H1 (cell line): ENCODE data around the gene MED10. TPM values are rescaled to one million over a fixed set of nuclear protein-coding genes. Genes with fewer than 3 reads are reported as not detected.

Source experiments
- CTCF ChIA-PET: fragments of 300-600 bp; sonication (Branson Sonifier 250); formaldehyde crosslinking; loops from one replicate; lab custom pipeline; 2021; ENCODE audit not compliant: partially characterized antibody; lab: Charles Lee
- POLR2A ChIA-PET: fragments of 300-600 bp; sonication (Branson Sonifier 250); formaldehyde crosslinking; loops from one replicate; lab custom pipeline; 2021; ENCODE audit warnings: inconsistent platforms; ENCODE audit not compliant: partially characterized antibody; lab: Charles Lee
- DNase-seq, 2 experiments: peaks; one replicate each; pipeline versions ENCODE4 v3.0.0 to v3.0.0-alpha.2; 2010 to 2022; ENCODE audit warnings: low spot score in 2 of 2, low read depth in 1 of 2, mixed read lengths in 1 of 2
- FAIRE-seq: peaks from 2 replicates; lab custom pipeline; 2011; peaks lifted over from hg19 to GRCh38; lab: Jason Lieb, UNC
- H2AFZ ChIP-seq: 2 replicates; pipeline ENCODE4 v1.8.1; 2012; ENCODE audit warnings: low read length, inconsistent platforms
- H2AK5ac ChIP-seq: 2 replicates; pipeline ENCODE4 v1.6.1; 2013; ENCODE audit warnings: low read depth, low read length
- H2BK120ac ChIP-seq: replicated peaks from 2 replicates; pipeline ENCODE3; 2013; ENCODE audit warnings: low read depth, low read length, inconsistent platforms
- H2BK12ac ChIP-seq: 2 replicates; pipeline ENCODE4 v1.6.1; 2013; ENCODE audit warnings: low read depth, low read length
- H2BK15ac ChIP-seq: 2 replicates; pipeline ENCODE4 v1.6.1; 2013; ENCODE audit warnings: low read length
- H2BK20ac ChIP-seq: 2 replicates; pipeline ENCODE4 v1.6.1; 2013; ENCODE audit warnings: low read length
- H2BK5ac ChIP-seq: 2 replicates; pipeline ENCODE4 v1.6.1; 2013; ENCODE audit warnings: low read depth, low read length
- H3K14ac ChIP-seq: 2 replicates; pipeline ENCODE4 v1.6.1; 2013; ENCODE audit warnings: inconsistent platforms; ENCODE audit not compliant: insufficient read length
- H3K18ac ChIP-seq: 2 replicates; pipeline ENCODE4 v1.6.1; 2013; ENCODE audit warnings: low read length; ENCODE audit errors: extremely low read depth
- H3K23ac ChIP-seq: 2 replicates; pipeline ENCODE4 v1.6.1; 2013; ENCODE audit warnings: inconsistent platforms; ENCODE audit not compliant: insufficient read length
- H3K23me2 ChIP-seq: 2 replicates; pipeline ENCODE4 v1.6.1; 2013; ENCODE audit warnings: low read depth, low read length
- H3K27ac ChIP-seq: 2 replicates; pipeline ENCODE4 v1.6.1; 2011; ENCODE audit warnings: low read depth, low read length, inconsistent platforms
- H3K27me3 ChIP-seq, 4 experiments: replicated peaks in 1 of 4; 1 replicate in 1 of 4; 2 replicates in 3 of 4; pipeline versions ENCODE4 v1.6.1 to v1.8.1; 2011 to 2013; ENCODE audit warnings: low read length in 3 of 4, mild to moderate bottlenecking in 3 of 4, inconsistent platforms in 2 of 4, mixed read lengths in 2 of 4, moderate library complexity in 1 of 4; ENCODE audit not compliant: control insufficient read depth in 3 of 4, insufficient read depth in 3 of 4; ENCODE audit errors: extremely low read depth in 1 of 4
- H3K36me3 ChIP-seq, 4 experiments: 2 replicates each; pipeline versions ENCODE4 v1.6.1 to v1.8.1; 2011 to 2013; ENCODE audit warnings: mild to moderate bottlenecking in 4 of 4, low read length in 3 of 4, moderate library complexity in 2 of 4, control low read depth in 1 of 4, inconsistent platforms in 1 of 4; ENCODE audit not compliant: insufficient read depth in 4 of 4, control insufficient read depth in 2 of 4
- H3K4ac ChIP-seq: replicated peaks from 2 replicates; pipeline ENCODE3; 2013; ENCODE audit warnings: low read length, low read depth, mixed read lengths, inconsistent platforms; ENCODE audit not compliant: insufficient read length
- H3K4me1 ChIP-seq, 4 experiments: replicated peaks in 1 of 4; 1 replicate in 1 of 4; 2 replicates in 3 of 4; pipeline versions ENCODE4 v1.6.1 to v1.8.1; 2011 to 2013; ENCODE audit warnings: low read length in 3 of 4, inconsistent platforms in 2 of 4, mixed read lengths in 1 of 4; ENCODE audit not compliant: insufficient read depth in 4 of 4, control insufficient read depth in 3 of 4
- H3K4me2 ChIP-seq, 2 experiments: 2 replicates each; pipeline versions ENCODE4 v1.6.1 to v1.8.1; 2011 to 2013; ENCODE audit warnings: low read depth in 2 of 2, low read length in 2 of 2, control low read depth in 1 of 2, inconsistent platforms in 1 of 2, mild to moderate bottlenecking in 1 of 2; ENCODE audit not compliant: insufficient read depth in 1 of 2
- H3K4me3 ChIP-seq, 4 experiments: fragments of 200-600, 300-600 bp in 1 of 4; sonication (generic), shearing (Covaris generic), sonication (Bioruptor Twin) in 1 of 4; 2 replicates each; pipeline versions ENCODE4 v1.5.1 to v1.8.1; 2011 to 2016; ENCODE audit warnings: low read length in 4 of 4, low read depth in 3 of 4, control low read depth in 2 of 4, inconsistent platforms in 2 of 4, mild to moderate bottlenecking in 2 of 4, mixed read lengths in 1 of 4, moderate library complexity in 1 of 4; ENCODE audit not compliant: insufficient read depth in 2 of 4; ENCODE audit errors: extremely low read depth in 1 of 4
- H3K56ac ChIP-seq: replicated peaks from 2 replicates; pipeline ENCODE3; 2013; ENCODE audit warnings: low read depth, mild to moderate bottlenecking, mixed read lengths, low read length, inconsistent platforms; ENCODE audit not compliant: insufficient read length
- H3K79me1 ChIP-seq: 2 replicates; pipeline ENCODE4 v1.6.1; 2013; ENCODE audit warnings: low read depth, low read length, control low read depth
- H3K79me2 ChIP-seq, 2 experiments: 2 replicates each; pipeline versions ENCODE4 v1.6.1 to v1.8.1; 2012 to 2013; ENCODE audit warnings: low read length in 2 of 2, mild to moderate bottlenecking in 2 of 2, inconsistent platforms in 1 of 2; ENCODE audit not compliant: insufficient read depth in 2 of 2, control insufficient read depth in 1 of 2
- H3K9ac ChIP-seq, 4 experiments: replicated peaks in 1 of 4; 1 replicate in 1 of 4; 2 replicates in 3 of 4; pipeline versions ENCODE4 v1.6.1 to v1.8.1; 2011 to 2013; ENCODE audit warnings: low read depth in 3 of 4, low read length in 3 of 4, control low read depth in 2 of 4, mild to moderate bottlenecking in 2 of 4, moderate library complexity in 2 of 4, inconsistent platforms in 1 of 4; ENCODE audit errors: extremely low read depth in 1 of 4
- H3K9me3 ChIP-seq, 2 experiments: 2 replicates each; pipeline versions ENCODE4 v1.6.1 to v1.8.1; 2012 to 2013; ENCODE audit warnings: mild to moderate bottlenecking in 2 of 2, moderate library complexity in 2 of 2, control low read depth in 1 of 2, inconsistent platforms in 1 of 2, low read depth in 1 of 2, low read length in 1 of 2, mixed read lengths in 1 of 2; ENCODE audit not compliant: insufficient read depth in 2 of 2
- H4K20me1 ChIP-seq, 2 experiments: replicated peaks in 1 of 2; 2 replicates each; pipeline versions ENCODE3 to v1.8.1; 2011 to 2013; ENCODE audit warnings: inconsistent platforms in 2 of 2, low read length in 2 of 2, mild to moderate bottlenecking in 1 of 2; ENCODE audit not compliant: insufficient read depth in 2 of 2, control insufficient read depth in 1 of 2
- H4K5ac ChIP-seq: 2 replicates; pipeline ENCODE4 v1.6.1; 2013; ENCODE audit warnings: low read length, low read depth, mixed read lengths, inconsistent platforms; ENCODE audit not compliant: insufficient read length
- H4K8ac ChIP-seq: 2 replicates; pipeline ENCODE4 v1.8.0; 2013; ENCODE audit warnings: mild to moderate bottlenecking, moderate library complexity, low read length, inconsistent platforms; ENCODE audit not compliant: insufficient read depth; ENCODE audit errors: extremely low read depth
- H4K91ac ChIP-seq: replicated peaks from 2 replicates; pipeline ENCODE3; 2013; ENCODE audit warnings: low read length, mixed read lengths, inconsistent platforms; ENCODE audit not compliant: insufficient read length
- WGBS, 2 experiments: shearing (Covaris generic) in 1 of 2; methylation state at CpG; one replicate each; pipeline versions ENCODE4 v1.1.6 to v1.1.7; 2013 to 2015; ENCODE audit warnings: low lambda C conversion rate in 2 of 2, mixed read lengths in 2 of 2, inconsistent platforms in 1 of 2, low coverage in 1 of 2, missing lambda C conversion rate in 1 of 2; ENCODE audit not compliant: insufficient replicate concordance in 2 of 2, insufficient coverage in 1 of 2, insufficient read length in 1 of 2; ENCODE audit errors: extremely low coverage in 1 of 2, missing lambda C conversion rate in 1 of 2; 5-methylcytosine and 5-hydroxymethylcytosine counted together
- polyA plus RNA-seq, 7 experiments: library from polyadenylated mRNA; depleted of rRNA in 3 of 7; stranded (reverse) in 5 of 7; unstranded in 2 of 7; fragments of >200 nt in 5 of 7; fragments of 200-250 nt in 2 of 7; gene quantifications; 1 replicate in 5 of 7; 2 replicates in 1 of 7; 4 replicates in 1 of 7; pipeline versions ENCODE4 v1.2.1 to v1.2.3, GENCODE V29; 2011 to 2013; ENCODE audit warnings: missing spikeins in 2 of 7, mixed read lengths in 2 of 7
- total RNA-seq: library from RNA; stranded (reverse); fragmentation: NEBNext Ultra II Directional; extraction: Animal tissue kit (Norgen Biotek cat#: 25700); gene quantifications from 2 replicates; pipeline ENCODE4 v1.2.1, GENCODE V29; 2021
- TF ChIP-seq, protein P1 (sequence below): IDR thresholded peaks from 2 replicates; pipeline ENCODE4 v1.6.1; 2011; ENCODE audit warnings: low read length, improper control_type of control experiment

Gene MED10
- total and polyA plus RNA-seq, 2 of the 8 experiments (the other 6 are each of a cell fraction or from before 2014, with no cell fraction given): 20.1 to 23.2 TPM

DNA sequence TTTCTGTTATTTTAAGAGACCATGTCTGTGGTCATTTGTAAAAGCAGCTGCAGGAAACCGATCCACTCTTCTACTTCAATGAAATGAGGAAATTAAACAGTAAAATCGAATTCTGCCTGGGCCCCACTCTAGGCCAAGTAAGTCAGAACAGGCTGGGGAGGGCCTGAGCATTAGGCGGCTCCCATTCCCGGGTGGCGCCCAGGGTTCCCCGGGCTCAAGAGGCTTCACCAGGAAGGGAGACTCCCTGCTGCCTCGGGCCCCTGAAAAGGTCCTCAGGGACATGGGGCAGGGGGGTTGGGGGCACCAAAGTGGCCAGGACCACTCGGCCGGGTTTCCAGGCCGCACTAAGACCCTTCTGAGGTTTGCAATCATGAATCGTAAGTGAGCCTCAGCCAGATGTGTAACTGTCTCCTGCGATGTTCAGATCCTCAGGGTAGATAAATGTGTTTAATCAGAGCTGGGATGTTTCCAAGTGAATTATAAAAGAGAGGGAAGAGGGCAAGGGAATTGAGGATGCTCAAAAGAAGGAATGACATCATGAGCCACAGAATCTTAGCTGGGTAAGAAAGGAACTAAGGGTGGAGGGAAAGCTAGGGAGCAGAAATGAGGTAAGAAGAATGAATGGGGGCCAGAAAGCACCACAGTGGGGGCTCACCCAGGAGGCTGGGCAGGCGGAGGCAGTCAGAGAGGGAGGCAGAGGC is 24.6 kb downstream of the MED10 start:
- POLR2A ChIA-PET: no interaction called here
- no peak overlapping the region for H3K27ac ChIP-seq
- no peak for FAIRE-seq

More for the DNA sequence above, 24.6 kb downstream of the MED10 start:
- Histone ChIP-seq H3K4me2 (no peak overlapping the region), H2BK5ac (no peak overlapping the region), H2AK5ac (no peak overlapping the region), H3K9me3 (no peaks in the 10 kb centered on the region), H3K79me1 (no peaks in the 10 kb centered on the region), H2BK120ac (no peak overlapping the region), H2BK15ac (no peak overlapping the region), H4K91ac (no peak overlapping the region), H3K27me3 (no peaks in the 10 kb centered on the region; a peak in 1 of 7 replicates), H3K4me1 (peaks cover 0 to 7% (median 0%) of the 10 kb centered on the region in 4 experiments; a peak in 2 of 7 replicates), H3K18ac (no peak overlapping the region), H3K79me2 (no peaks in the 10 kb centered on the region), H3K14ac (no peak overlapping the region), H3K4me3 (no peak overlapping the region), H4K5ac (no peak overlapping the region), H3K23ac (no peak overlapping the region), H3K36me3 (no peaks in the 10 kb centered on the region), H4K8ac (no peak overlapping the region), H2AFZ (no peak overlapping the region), H4K20me1 (no peaks in the 10 kb centered on the region), H3K9ac (no peak overlapping the region), H3K23me2 (no peaks in the 10 kb centered on the region), H3K56ac (no peak overlapping the region), H2BK12ac (no peak overlapping the region), H2BK20ac (no peak overlapping the region), H3K4ac (no peak overlapping the region)
- no peak for DNase-seq
- WGBS, 2 experiments: 90% methylated on average over 13 of the region's 13 CpGs; no CpG with 5 or more reads in 1 of the 2 experiments
- TF ChIP-seq, protein P1, sequence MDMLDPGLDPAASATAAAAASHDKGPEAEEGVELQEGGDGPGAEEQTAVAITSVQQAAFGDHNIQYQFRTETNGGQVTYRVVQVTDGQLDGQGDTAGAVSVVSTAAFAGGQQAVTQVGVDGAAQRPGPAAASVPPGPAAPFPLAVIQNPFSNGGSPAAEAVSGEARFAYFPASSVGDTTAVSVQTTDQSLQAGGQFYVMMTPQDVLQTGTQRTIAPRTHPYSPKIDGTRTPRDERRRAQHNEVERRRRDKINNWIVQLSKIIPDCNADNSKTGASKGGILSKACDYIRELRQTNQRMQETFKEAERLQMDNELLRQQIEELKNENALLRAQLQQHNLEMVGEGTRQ: no peak
- CTCF ChIA-PET: no interaction called here
